OCI-LY7 (cell line): ENCODE data around the gene TDRD12. TPM values are rescaled to one million over a fixed set of nuclear protein-coding genes. Genes with fewer than 3 reads are reported as not detected.

Experiments
- BruUV-seq: library from RNA; stranded (reverse); fragments of 400-500 nt; replicated peaks from 2 replicates; lab custom pipeline; 2021; lab: Mats Ljungman, UMichigan
- CTCF ChIA-PET: fragments of 300-600 bp; sonication (Branson Sonifier 250); formaldehyde crosslinking; loops from one replicate; lab custom pipeline; 2022; ENCODE audit warnings: antibody characterized with exemption; ENCODE audit not compliant: unreplicated experiment; lab: Charles Lee
- POLR2A ChIA-PET: fragments of 300-600 bp; sonication (Branson Sonifier 250); formaldehyde crosslinking; loops from one replicate; lab custom pipeline; 2022; ENCODE audit warnings: antibody characterized with exemption; lab: Charles Lee
- DNase-seq: peaks from one replicate; pipeline ENCODE4 v3.0.0-alpha.2; 2015; ENCODE audit warnings: low spot score
- H2AFZ ChIP-seq: fragments of 200-600 bp; sonication (generic), shearing (Covaris generic); 2 replicates; pipeline ENCODE4 v1.6.1; 2014; ENCODE audit warnings: mild to moderate bottlenecking, antibody characterized with exemption, low read length, moderate library complexity
- H3K27ac ChIP-seq: fragments of 200-600 bp; sonication (generic); 2 replicates; pipeline ENCODE4 v1.5.1; 2014; ENCODE audit warnings: mixed run types, low read depth, mild to moderate bottlenecking, moderate library complexity, low read length, inconsistent platforms; ENCODE audit not compliant: poor library complexity, severe bottlenecking
- H3K36me3 ChIP-seq: fragments of 200-600 bp; sonication (generic); 2 replicates; pipeline ENCODE4 v1.6.1; 2014; ENCODE audit warnings: mild to moderate bottlenecking, antibody characterized with exemption, low read length, moderate library complexity, mixed read lengths; ENCODE audit not compliant: insufficient read depth
- H3K4me1 ChIP-seq: fragments of 200-600 bp; sonication (generic); 2 replicates; pipeline ENCODE4 v1.5.1; 2014; ENCODE audit warnings: mild to moderate bottlenecking, low read length; ENCODE audit not compliant: insufficient read depth, poor library complexity, severe bottlenecking
- H3K4me2 ChIP-seq: fragments of 200-600 bp; sonication (generic); 2 replicates; pipeline ENCODE4 v1.6.1; 2014; ENCODE audit warnings: mild to moderate bottlenecking, low read length
- H3K4me3 ChIP-seq: fragments of 200-600 bp; sonication (generic); 2 replicates; pipeline ENCODE4 v1.5.1; 2014; ENCODE audit warnings: mild to moderate bottlenecking, low read depth, low read length; ENCODE audit not compliant: poor library complexity, severe bottlenecking
- H3K79me2 ChIP-seq: fragments of 200-600 bp; sonication (generic); 2 replicates; pipeline ENCODE4 v1.6.1; 2016; ENCODE audit warnings: low read depth, mild to moderate bottlenecking, low read length, moderate library complexity, mixed read lengths; ENCODE audit not compliant: insufficient read depth
- H3K9me2 ChIP-seq: fragments of 200-600 bp; sonication (generic); 2 replicates; pipeline ENCODE4 v1.6.1; 2016; ENCODE audit warnings: mild to moderate bottlenecking, low read length, mixed read lengths; ENCODE audit not compliant: insufficient read depth
- H3K9me3 ChIP-seq: fragments of 200-600 bp; sonication (generic); 2 replicates; pipeline ENCODE4 v1.6.1; 2014; ENCODE audit warnings: mild to moderate bottlenecking, mixed run types, low read length, mixed read lengths
- H4K20me1 ChIP-seq: fragments of 200-600 bp; sonication (generic); 2 replicates; pipeline ENCODE4 v1.6.1; 2014; ENCODE audit warnings: mild to moderate bottlenecking, antibody characterized with exemption, low read length, moderate library complexity, mixed read lengths; ENCODE audit not compliant: insufficient read depth
- EZH2phosphoT487 ChIP-seq: fragments of 200-600 bp; sonication (generic); IDR thresholded peaks from 2 replicates; pipeline ENCODE4 v1.6.1; 2018; ENCODE audit warnings: low read depth, borderline replicate concordance, mild to moderate bottlenecking, mixed run types, antibody characterized with exemption, low read length, moderate library complexity, mixed read lengths
- intact Hi-C: fragments of 100-400 bp; cut with micrococcal nuclease; formaldehyde crosslinking; loops from one replicate; pipeline ENCODE4 v1.10.0; 2022; ENCODE audit not compliant: unreplicated experiment
- total RNA-seq, 2 experiments: library from RNA; depleted of rRNA in 1 of 2; stranded (reverse); fragments of >200 nt in 1 of 2; shearing (Covaris generic) in 1 of 2; gene quantifications; 2 replicates each; pipeline ENCODE4 v1.2.3, GENCODE V29; 2014 to 2022
- TF ChIP-seq, protein P1 (sequence below): fragments of 200-600 bp; sonication (generic); conservative IDR thresholded peaks from 2 replicates; pipeline ENCODE4 v1.5.1; 2014; ENCODE audit warnings: mild to moderate bottlenecking, antibody characterized with exemption, low read length, moderate library complexity, mixed read lengths

Gene TDRD12
- total RNA-seq, 2 experiments from 2014 or later = not detected

DNA sequence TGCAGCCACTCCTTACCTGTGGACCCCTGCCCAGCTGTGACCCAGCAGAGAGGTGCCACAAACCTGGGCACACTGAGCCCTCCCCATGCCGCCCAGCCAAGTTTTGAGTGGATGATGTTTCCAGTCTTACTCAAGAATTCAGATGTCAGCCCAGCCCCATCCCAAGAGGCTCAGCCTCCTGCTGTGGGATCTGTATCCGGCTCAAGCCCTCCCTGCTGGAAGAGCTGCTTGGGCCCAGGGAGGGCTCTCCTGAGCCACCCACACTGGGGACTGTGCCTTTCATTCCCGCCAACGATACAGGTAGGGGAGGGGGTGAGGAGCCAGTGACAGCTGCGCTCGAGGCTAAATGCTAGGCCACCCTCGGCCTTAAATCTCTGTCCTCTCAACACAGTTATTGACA, 155.9 kb downstream of the TDRD12 start:
- Histone ChIP-seq H2AFZ (no peak overlapping the region), H3K27ac (no peak overlapping the region), H3K4me3 (no peak overlapping the region), H3K4me2 (no peak overlapping the region), H3K4me1 (no peaks in the 10 kb centered on the region), H4K20me1 (no peaks in the 10 kb centered on the region), H3K9me3 (no peaks in the 10 kb centered on the region), H3K9me2 (no peaks in the 10 kb centered on the region), H3K79me2 (no peaks in the 10 kb centered on the region), H3K36me3 (no peaks in the 10 kb centered on the region)
- no peak for DNase-seq
- TF ChIP-seq, protein P1, sequence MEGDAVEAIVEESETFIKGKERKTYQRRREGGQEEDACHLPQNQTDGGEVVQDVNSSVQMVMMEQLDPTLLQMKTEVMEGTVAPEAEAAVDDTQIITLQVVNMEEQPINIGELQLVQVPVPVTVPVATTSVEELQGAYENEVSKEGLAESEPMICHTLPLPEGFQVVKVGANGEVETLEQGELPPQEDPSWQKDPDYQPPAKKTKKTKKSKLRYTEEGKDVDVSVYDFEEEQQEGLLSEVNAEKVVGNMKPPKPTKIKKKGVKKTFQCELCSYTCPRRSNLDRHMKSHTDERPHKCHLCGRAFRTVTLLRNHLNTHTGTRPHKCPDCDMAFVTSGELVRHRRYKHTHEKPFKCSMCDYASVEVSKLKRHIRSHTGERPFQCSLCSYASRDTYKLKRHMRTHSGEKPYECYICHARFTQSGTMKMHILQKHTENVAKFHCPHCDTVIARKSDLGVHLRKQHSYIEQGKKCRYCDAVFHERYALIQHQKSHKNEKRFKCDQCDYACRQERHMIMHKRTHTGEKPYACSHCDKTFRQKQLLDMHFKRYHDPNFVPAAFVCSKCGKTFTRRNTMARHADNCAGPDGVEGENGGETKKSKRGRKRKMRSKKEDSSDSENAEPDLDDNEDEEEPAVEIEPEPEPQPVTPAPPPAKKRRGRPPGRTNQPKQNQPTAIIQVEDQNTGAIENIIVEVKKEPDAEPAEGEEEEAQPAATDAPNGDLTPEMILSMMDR = no peak
- no peak for TF ChIP-seq EZH2phosphoT487
- ChIA-PET POLR2A (no interaction called here), CTCF (no interaction called here)
- BruUV-seq = no TSS peak
- intact Hi-C loops = no loop called here

DNA sequence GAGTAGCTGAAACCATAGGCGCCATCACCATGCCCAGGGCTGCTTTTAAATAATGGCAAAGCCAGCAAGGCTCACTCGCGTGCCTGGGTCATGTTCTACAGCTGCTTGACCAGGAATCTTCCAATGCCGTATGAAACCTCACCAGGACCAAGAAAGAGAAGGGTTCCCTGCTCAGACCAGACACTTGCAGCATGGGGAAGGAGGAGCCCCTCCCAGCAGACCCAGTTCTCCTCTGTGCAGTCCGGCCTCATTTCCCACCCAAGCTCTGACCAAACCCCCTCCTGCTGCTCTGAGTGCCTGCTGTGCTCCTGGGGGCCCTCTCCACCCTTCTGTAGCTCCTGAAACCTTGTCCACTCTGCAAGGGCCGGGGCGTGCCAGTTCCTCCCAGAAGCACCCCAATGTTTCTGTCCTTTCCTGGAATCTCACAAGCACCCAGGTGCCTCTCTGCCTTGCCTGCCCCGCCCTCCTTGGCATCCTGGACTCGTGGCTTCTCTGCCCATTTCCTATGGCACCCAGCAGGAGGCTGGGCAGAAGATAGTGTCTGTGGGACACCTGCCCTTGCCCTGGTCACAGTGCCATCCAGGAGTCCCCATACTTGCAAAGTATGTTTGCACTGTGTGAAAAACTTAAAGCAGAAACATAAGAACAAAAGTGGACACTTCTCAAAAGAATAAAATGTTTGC, 156.8 kb downstream of the TDRD12 start:
- BruUV-seq = no TSS peak
- no peaks in the 10 kb centered on the region for H3K36me3 ChIP-seq
- intact Hi-C loops = no loop called here
- no peaks in the 10 kb centered on the region for H3K4me1 ChIP-seq
- ChIA-PET CTCF (no interaction called here), POLR2A (no interaction called here)
- no peaks in the 10 kb centered on the region for H3K9me2 ChIP-seq
- no peak overlapping the region for H3K4me3 ChIP-seq
- H3K4me2 ChIP-seq = no peak overlapping the region
- H4K20me1 ChIP-seq = no peaks in the 10 kb centered on the region
- no peak for DNase-seq
- no peak overlapping the region for H3K27ac ChIP-seq
- no peak overlapping the region for H2AFZ ChIP-seq
- no peaks in the 10 kb centered on the region for H3K79me2 ChIP-seq
- no peak for TF ChIP-seq EZH2phosphoT487
- TF ChIP-seq, protein P1 = no peak
- H3K9me3 ChIP-seq = no peaks in the 10 kb centered on the region

DNA sequence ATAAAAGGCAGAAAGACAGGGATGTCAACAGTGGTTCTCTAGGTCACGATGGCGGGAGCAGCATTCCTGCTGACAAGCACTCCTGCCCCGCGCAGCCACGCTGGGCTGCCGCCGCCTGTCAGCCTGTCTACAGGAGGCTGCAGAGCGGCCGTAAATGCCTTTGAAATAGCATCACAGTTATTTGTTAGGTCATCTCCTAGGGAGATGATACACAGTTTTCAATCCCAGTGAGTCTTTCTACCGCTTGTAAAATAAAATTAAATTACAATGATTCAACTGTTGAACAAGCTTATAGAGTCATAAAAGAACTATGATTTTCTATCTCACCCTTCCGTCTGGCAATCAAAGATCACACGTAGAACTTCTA, 157.3 kb downstream of the TDRD12 start:
- no peak overlapping the region for H3K4me3 ChIP-seq
- H3K4me2 ChIP-seq = no peak overlapping the region
- no peaks in the 10 kb centered on the region for H4K20me1 ChIP-seq
- H3K9me2 ChIP-seq = no peaks in the 10 kb centered on the region
- H3K27ac ChIP-seq = no peak overlapping the region
- H3K79me2 ChIP-seq = no peaks in the 10 kb centered on the region
- POLR2A ChIA-PET = no interaction called here
- H3K36me3 ChIP-seq = no peaks in the 10 kb centered on the region
- CTCF ChIA-PET = no interaction called here
- H3K4me1 ChIP-seq = no peaks in the 10 kb centered on the region
- H2AFZ ChIP-seq = no peak overlapping the region
- TF ChIP-seq EZH2phosphoT487 = no peak
- TF ChIP-seq, protein P1 = no peak
- intact Hi-C loops = no loop called here
- DNase-seq = no peak
- H3K9me3 ChIP-seq = no peaks in the 10 kb centered on the region
- no TSS peak for BruUV-seq
